NCI-H1417 treated with DMSO at 0.1 percent for 48 hours (cell line): ENCODE data around the gene ZGLP1.
A peak's percentile ranks its signal among the peaks of the same experiment; 100 is the strongest.

Source experiments
- DNase-seq: peaks from one replicate; lab custom pipeline; 2025; lab: John Stamatoyannopoulos, UW

Gene ZGLP1

GRCh38 chr19:10327793-10328192, 18.2 kb upstream of the ZGLP1 start:
- DNase-seq: no peak

GRCh38 chr19:10325732-10326131, 16.1 kb upstream of the ZGLP1 start:
- no peak for DNase-seq

- no peak for DNase-seq
Measured at GRCh38 chr19:10321874-10322835, 12.5 kb upstream of the ZGLP1 start.

GRCh38 chr19:10321417-10321797, 11.8 kb upstream of the ZGLP1 start:
- DNase-seq: no peak

GRCh38 chr19:10320602-10321416, 11.2 kb upstream of the ZGLP1 start:
- no peak for DNase-seq

- DNase-seq: no peak
Measured at GRCh38 chr19:10318807-10319682, 9.4 kb upstream of the ZGLP1 start.

- no peak for DNase-seq
Measured at GRCh38 chr19:10317857-10318462, 8.3 kb upstream of the ZGLP1 start.

- no peak for DNase-seq
Measured at GRCh38 chr19:10317045-10317856, 7.6 kb upstream of the ZGLP1 start.

GRCh38 chr19:10316229-10317044, 6.8 kb upstream of the ZGLP1 start:
- no peak for DNase-seq

- DNase-seq: peak; percentile 75
Measured at GRCh38 chr19:10315335-10316214, 6.0 kb upstream of the ZGLP1 start, which contains the start of gene FDX2. TSS of gene FDX2 (minus strand) at chr19:10316015. CDS start at chr19:10315996, 19 bp downstream.

GRCh38 chr19:10306327-10306726, 3.3 kb downstream of the ZGLP1 start:
- DNase-seq: no peak

GRCh38 chr19:10305139-10305806, 4.3 kb downstream of the ZGLP1 start:
- DNase-seq: no peak

- DNase-seq: no peak
Measured at GRCh38 chr19:10299545-10300458, 9.8 kb downstream of the ZGLP1 start.

- no peak for DNase-seq
Measured at GRCh38 chr19:10295847-10296591, 13.6 kb downstream of the ZGLP1 start.

- no peak for DNase-seq
Measured at GRCh38 chr19:10295305-10295846, 14.2 kb downstream of the ZGLP1 start.

- DNase-seq: no peak
Measured at GRCh38 chr19:10294368-10294697, 15.3 kb downstream of the ZGLP1 start.
